SK-N-SH treated with all-trans-retinoic acid at 6 μM for 48 hours (cell line): ENCODE data around the gene SMC1B.

Experiments
- GLIS3 ChIP-seq: fragments of 250-450 bp; sonication (Bioruptor Pico); IDR thresholded peaks from 2 replicates; pipeline ENCODE4 v1.5.0; 2020; ENCODE audit warnings: mild to moderate bottlenecking, moderate library complexity
- OSR1 ChIP-seq: fragments of 250-450 bp; sonication (Bioruptor Pico); IDR thresholded peaks from 2 replicates; pipeline ENCODE4 v1.8.0; 2022; ENCODE audit warnings: moderate library complexity, mild to moderate bottlenecking, inconsistent platforms
- PPARA ChIP-seq: fragments of 250-450 bp; sonication (Bioruptor Pico); IDR thresholded peaks from 2 replicates; pipeline ENCODE4 v1.5.0; 2020; ENCODE audit warnings: mild to moderate bottlenecking, borderline replicate concordance
- RARB ChIP-seq: fragments of 250-450 bp; sonication (Bioruptor Pico); IDR thresholded peaks from 2 replicates; pipeline ENCODE4 v1.8.0; 2021; ENCODE audit warnings: mild to moderate bottlenecking, moderate library complexity
- SNAI2 ChIP-seq: fragments of 250-450 bp; sonication (Bioruptor Pico); IDR thresholded peaks from 2 replicates; pipeline ENCODE4 v1.5.0; 2020; ENCODE audit warnings: mild to moderate bottlenecking, moderate library complexity
- ZFP30 ChIP-seq: fragments of 450-650 bp; formaldehyde crosslinking; IDR thresholded peaks from 2 replicates; pipeline ENCODE4 v1.5.0; 2022; ENCODE audit warnings: mild to moderate bottlenecking, moderate library complexity
- ZNF8 ChIP-seq: fragments of 450-650 bp; formaldehyde crosslinking; IDR thresholded peaks from 2 replicates; pipeline ENCODE4 v1.5.0; 2020; ENCODE audit warnings: mild to moderate bottlenecking, moderate library complexity

- no peak for TF ChIP-seq SNAI2
- TF ChIP-seq PPARA (CRISPR knock-in tag), result no peak
- no peak for TF ChIP-seq OSR1
- no peak for TF ChIP-seq ZNF8 (CRISPR knock-in tag)
- TF ChIP-seq RARB (CRISPR knock-in tag), result no peak
- TF ChIP-seq ZFP30, result no peak
- no peak for TF ChIP-seq GLIS3 (CRISPR knock-in tag)
Measured at GRCh38 chr22:45321827-45322226, 91.6 kb downstream of the SMC1B start.
